Embryonic facial prominence (tissue), 1 donor: ENCODE measurements around the gene CACNB1.

ENCODE experiments used
- DNase-seq: peaks from one replicate; pipeline ENCODE4 v3.0.0-alpha.2; 2016; ENCODE audit errors: extremely low spot score

Gene CACNB1

GRCh38 chr17:39225959-39226683, 28.7 kb upstream of the CACNB1 start:
- peak; percentile 64 for DNase-seq

- no peak for DNase-seq
Measured at GRCh38 chr17:39225308-39225958, 28.0 kb upstream of the CACNB1 start, which contains the start of gene STAC2. Gene STAC2, minus strand, starts transcription at chr17:39225945. Its CDS starts 443 bp downstream, at chr17:39225502.

- no peak for DNase-seq
Measured at GRCh38 chr17:39224778-39225307, 27.4 kb upstream of the CACNB1 start.

- no peak for DNase-seq
Measured at GRCh38 chr17:39223907-39224777, 26.7 kb upstream of the CACNB1 start.

GRCh38 chr17:39222866-39223834, 25.7 kb upstream of the CACNB1 start:
- no peak for DNase-seq

GRCh38 chr17:39222151-39222550, 24.7 kb upstream of the CACNB1 start:
- no peak for DNase-seq

- DNase-seq, result no peak
Measured at GRCh38 chr17:39221572-39221971, 24.1 kb upstream of the CACNB1 start.

- DNase-seq, result no peak
Measured at GRCh38 chr17:39219647-39220154, 22.2 kb upstream of the CACNB1 start.

- no peak for DNase-seq
Measured at GRCh38 chr17:39218906-39219305, 21.4 kb upstream of the CACNB1 start.

- DNase-seq, result no peak
Measured at GRCh38 chr17:39217734-39218369, 20.4 kb upstream of the CACNB1 start.

- DNase-seq, result no peak
Measured at GRCh38 chr17:39213852-39214251, 16.4 kb upstream of the CACNB1 start.

GRCh38 chr17:39212841-39213480, 15.5 kb upstream of the CACNB1 start:
- no peak for DNase-seq

GRCh38 chr17:39212195-39212810, 14.8 kb upstream of the CACNB1 start:
- DNase-seq, result no peak

GRCh38 chr17:39210093-39210434, 12.6 kb upstream of the CACNB1 start:
- DNase-seq, result no peak

GRCh38 chr17:39209317-39210092, 12.0 kb upstream of the CACNB1 start:
- no peak for DNase-seq

- no peak for DNase-seq
Measured at GRCh38 chr17:39208893-39209292, 11.4 kb upstream of the CACNB1 start.

GRCh38 chr17:39208136-39208535, 10.7 kb upstream of the CACNB1 start:
- no peak for DNase-seq

- no peak for DNase-seq
Measured at GRCh38 chr17:39205112-39205526, 7.7 kb upstream of the CACNB1 start.

GRCh38 chr17:39204245-39204644, 6.8 kb upstream of the CACNB1 start:
- DNase-seq, result no peak
